OCI-LY7 (cell line): ENCODE data around the gene GNAL.

Experiments
- CTCF ChIP-seq: fragments of 200-600 bp; sonication (generic); conservative IDR thresholded peaks from 2 replicates; pipeline ENCODE4 v1.5.1; 2014; ENCODE audit warnings: mild to moderate bottlenecking, antibody characterized with exemption, low read length, moderate library complexity, mixed read lengths
- EZH2phosphoT487 ChIP-seq: fragments of 200-600 bp; sonication (generic); IDR thresholded peaks from 2 replicates; pipeline ENCODE4 v1.6.1; 2018; ENCODE audit warnings: low read depth, borderline replicate concordance, mild to moderate bottlenecking, mixed run types, antibody characterized with exemption, low read length, moderate library complexity, mixed read lengths

GRCh38 chr18:11800566-11801334 is 111.7 kb downstream of the GNAL start:
- TF ChIP-seq CTCF (no peak), EZH2phosphoT487 (no peak)
